Stimulated activated CD8-positive, alpha-beta memory T cell treated with anti-CD3 and anti-CD28 coated beads, Interleukin-15, amount 100 ng/mL, for 1 hour (primary cell): ENCODE results near the gene SMIM11.
"Not testable (repeated sequence)": the region's sequence is repeated elsewhere in the genome, so short reads cannot be mapped to it uniquely, and the experiment has no call there.

Experiments used
- DNase-seq: peaks from one replicate; pipeline ENCODE4 v3.0.0-alpha.2; 2020; ENCODE audit warnings: low read depth

The SMIM11 gene, protein sequence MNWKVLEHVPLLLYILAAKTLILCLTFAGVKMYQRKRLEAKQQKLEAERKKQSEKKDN

DNA sequence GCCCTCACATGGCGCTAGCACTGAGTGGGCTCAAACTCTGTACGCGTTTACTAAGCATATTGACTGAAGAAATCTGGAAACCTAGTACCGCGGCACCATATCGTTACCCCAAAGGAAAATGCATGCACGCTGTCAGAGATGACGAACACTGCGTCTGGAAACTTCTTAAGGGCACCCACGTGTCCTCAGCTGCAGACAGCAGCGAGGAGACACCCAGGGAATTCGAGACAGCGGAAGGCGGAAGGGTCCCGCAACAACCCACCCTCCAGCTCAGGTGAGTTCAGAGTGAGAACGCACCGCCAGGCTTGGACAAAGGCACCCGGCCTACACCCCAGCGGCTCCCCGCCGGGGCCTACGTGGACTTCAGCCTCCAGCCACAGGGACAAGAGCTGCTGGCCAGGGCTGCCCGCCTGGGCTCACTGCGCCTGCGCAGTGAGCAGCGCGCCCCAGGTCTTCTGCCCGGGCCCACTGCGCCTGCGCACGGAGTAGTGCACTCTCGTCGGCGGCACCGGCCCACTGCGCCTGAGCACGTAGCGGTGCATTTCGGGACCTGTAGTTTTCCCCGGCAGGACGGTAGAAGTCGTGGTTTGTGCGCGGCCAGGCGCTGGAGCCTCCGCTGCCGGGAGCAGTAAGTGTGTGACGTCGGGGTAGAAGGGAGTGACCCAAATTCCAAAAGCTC, at the start of gene SMIM11:
TSS of gene SMIM11 (plus strand) at position 568 of the 679 bp plus-strand sequence. CDS start 3,998 bp downstream, outside the sequence.
- not testable (repeated sequence) for DNase-seq

DNA sequence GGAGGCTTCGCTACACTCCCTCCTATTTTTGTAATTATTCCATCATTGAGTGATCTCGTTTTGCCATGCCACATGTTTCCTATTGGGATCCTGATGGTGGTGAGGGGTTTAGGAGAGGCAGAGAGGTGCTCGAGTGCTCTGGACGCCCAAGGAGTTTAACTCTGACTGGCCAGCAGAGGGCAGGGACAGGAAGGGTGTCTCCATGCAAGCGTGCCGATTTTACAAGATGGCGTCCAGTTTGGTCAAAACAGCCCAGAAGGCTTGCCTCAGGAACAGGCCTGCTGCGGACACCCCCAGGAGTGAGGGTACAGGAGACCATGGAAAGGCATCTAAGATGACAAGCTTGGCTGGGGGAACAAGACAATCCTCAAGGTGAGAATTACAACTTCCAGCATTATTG, 45.3 kb upstream of the SMIM11 start:
- DNase-seq = no peak

DNA sequence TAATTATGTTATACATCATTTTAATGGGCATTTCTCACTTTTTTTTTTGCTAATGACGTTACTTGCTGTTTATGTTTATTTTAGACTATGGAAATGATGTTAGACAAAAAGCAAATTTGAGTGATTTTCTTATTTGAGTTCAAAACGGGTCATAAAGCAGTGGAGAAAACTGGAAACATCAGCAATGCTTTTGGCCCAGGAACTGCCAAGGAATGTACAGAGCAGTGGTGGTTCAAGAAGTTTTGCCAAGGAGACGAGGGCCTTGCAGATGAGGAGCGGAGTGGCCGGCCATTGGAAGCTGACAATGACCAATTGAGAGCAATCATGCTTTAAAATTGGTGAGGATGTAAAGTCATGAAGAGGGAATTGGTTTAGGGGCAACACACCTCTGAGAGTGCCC, 43.6 kb upstream of the SMIM11 start:
- no peak for DNase-seq

DNA sequence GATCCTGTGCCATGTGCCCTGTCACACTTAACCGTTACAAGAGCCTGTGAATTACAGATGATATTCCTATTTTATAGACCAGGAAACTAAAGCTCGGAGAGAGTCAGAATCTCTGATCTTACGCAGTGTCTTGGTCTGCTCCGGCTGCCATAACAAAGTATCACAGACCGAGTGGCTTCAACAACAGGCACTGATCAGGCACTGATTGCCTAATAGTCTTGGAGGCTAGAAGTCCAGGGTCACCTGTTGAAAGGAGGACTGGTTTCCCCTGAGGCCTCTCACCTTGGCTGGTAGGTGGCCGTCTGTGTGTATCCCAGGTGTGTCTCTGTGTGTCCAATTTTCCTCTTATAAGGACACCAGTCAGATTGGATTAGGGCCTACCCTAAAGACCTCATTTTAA, 43.0 kb upstream of the SMIM11 start:
- no peak for DNase-seq

DNA sequence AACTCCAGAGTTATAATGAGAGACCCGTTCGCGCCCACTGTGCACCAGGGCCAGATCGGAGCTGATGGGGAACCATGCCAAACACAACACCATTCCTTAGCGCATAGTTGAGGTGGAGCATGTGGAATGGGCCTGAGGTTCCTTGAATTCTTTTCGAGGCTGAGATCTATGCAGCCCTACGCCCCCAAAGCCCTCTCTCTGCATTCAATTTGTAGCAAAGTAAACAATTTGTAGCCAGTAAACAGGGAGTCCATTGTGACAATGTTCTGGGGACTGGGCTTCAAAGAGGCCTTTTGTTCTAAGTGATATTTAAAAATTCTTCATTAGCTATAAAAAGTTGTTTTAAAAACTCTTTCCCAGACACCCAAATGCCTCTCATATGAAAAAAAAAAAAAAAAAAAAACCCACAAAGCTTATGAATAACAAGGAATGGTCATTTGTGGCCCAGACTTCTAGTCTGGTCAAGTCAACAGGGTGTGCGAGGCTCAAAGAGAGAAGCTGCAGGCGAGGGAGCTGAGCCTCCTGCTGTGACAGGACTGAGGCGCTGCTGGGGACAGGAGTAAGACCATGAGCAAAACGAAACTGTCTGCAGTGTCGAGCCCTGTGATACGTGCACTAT, 42.1 kb upstream of the SMIM11 start:
- no peak for DNase-seq

DNA sequence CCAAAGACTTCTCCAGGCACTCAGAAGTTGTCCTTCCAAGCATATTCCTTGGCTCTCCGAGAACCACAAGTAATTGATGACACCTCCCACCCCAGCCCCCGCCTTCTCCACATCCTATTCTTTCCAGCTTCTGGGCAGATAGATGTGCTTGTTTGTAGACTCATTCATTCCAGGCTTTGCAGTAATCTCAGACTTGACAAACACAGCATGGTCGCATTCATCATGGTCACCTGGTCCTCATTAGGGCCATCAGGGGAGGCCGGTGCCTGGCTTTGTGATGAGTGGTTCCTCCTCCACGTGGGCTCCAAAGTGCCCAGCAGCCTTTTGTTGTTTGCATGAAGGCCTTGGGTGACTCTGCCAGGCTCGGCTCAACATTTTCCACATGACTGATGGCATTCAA, 40.0 kb upstream of the SMIM11 start:
- DNase-seq = no peak

DNA sequence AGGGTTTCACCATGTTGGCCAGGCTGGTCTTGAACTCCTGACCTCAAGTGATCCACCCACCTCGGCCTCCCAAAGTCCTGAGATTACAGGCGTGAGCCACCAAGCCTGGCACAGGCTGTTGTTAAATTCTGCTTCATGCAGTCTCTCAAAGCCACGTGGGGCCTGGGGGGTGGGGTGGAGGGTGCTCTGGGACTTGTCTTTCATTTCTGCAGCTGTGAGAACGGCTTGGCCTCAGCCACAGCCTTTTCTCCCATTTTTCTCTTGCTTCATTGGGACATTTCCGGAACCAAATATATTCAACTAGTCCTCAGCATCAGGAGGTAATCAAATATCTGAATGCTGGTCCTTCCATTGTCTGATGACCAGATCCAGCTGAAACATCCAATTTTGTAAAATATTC, 39.1 kb upstream of the SMIM11 start:
- no peak for DNase-seq

DNA sequence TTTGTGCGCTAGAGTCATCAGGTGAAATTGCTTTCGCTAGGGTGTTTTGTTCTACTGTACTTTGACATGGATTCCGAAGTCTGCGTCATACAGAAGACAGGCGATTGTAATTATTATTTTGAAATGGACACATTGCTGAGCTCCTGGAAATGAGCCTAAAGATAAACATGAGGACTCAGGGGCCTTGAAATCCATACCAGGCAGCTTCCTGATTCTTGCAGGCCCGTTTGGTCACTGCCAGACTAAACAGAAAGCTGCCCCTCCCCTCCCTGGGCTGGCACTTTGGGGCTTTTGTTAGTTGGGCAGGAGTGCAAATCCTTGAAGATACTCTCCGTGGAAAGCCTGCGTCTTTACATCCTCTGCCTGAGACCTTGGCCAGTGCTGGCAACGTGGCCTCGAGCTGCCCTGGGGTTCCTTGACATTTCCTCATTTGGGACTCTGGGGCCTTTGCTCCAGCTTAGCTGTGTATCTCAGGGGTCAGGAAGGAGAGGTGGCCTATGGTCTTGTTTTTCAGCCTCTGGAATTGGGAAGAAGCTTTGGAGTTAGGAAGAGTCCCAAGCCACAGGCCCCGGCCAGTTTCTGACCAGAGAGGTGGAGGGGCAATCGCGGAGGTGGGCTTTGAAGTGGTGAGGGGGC, 38.4 kb upstream of the SMIM11 start:
- no peak for DNase-seq

DNA sequence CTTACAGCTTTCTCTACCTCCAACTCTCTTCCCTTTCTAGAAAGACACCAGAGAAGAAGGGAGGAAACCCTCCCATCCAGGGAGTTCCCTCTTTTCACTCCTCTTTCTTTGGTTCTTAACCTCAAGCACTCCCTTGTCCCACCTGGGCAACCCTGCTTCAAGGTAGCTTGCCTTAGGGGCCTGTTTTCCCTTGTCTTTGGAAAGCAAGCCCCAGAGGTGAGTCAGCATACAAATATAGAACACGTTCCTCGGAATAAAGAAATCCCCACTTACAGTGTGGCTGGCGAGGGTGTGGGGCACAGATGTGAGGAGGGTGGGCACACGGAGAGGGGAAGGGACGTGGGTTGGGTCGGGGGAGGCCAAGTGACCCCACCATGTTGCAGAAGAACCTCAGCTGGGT, 37.6 kb upstream of the SMIM11 start:
- no peak for DNase-seq

DNA sequence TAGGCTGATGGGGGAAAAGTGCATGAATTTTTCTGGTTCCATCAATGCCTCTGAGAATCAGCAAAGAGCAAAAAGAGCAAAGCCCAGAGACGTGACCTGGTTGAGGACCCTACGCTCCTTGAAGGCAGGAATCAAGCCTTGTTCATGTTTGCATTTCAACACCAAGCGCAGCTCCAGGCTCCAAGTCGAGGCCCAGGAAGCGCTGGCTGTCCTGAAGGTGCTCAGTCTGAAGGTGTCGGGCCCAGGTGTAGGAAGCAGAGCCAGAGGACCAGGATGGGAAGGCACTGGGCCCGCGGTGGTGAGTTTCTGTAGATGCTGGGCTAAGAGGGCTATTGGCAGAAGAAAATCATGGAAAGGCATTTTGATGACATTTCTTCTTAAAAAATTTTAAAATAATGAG, 37.1 kb upstream of the SMIM11 start:
- no peak for DNase-seq

DNA sequence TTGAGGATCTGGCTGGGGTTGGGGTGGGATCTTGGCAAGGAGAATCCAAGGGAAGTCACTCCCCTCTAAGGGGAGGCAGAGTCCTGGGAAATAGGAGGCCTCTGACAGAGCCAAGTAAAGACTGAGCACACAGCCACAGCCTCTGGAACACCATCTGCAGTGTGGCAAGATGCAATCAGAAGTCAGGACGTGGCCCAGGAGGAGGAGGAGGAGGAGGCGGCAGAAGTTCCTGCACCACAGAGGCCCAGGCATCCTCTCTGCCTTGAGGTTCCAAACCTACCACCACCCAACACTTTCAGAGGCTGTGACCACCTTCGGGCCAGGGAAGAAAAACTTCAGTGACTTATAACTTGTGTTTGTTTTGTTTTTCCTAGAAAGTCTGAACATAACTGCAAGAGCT, 35.2 kb upstream of the SMIM11 start:
- no peak for DNase-seq

DNA sequence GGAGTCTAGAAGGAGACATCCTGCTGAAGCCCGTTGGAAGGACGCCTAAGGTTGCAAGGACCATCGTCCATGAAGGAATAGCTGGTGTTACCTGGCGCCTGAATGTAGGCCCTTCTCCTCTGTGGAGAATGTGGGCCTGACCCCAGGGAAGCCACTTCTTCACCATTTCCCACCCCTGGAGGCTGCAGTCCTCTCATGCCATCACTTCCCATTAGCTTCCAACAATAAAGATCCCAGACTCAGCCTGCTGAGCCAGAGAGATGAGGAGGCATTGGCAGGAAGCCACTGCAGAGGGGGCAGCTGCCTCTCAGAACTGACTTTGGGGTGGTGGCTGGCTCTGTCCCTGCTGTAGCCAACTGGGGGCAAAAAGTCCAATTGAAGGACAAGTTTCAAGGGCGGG, 32.8 kb upstream of the SMIM11 start:
- no peak for DNase-seq

DNA sequence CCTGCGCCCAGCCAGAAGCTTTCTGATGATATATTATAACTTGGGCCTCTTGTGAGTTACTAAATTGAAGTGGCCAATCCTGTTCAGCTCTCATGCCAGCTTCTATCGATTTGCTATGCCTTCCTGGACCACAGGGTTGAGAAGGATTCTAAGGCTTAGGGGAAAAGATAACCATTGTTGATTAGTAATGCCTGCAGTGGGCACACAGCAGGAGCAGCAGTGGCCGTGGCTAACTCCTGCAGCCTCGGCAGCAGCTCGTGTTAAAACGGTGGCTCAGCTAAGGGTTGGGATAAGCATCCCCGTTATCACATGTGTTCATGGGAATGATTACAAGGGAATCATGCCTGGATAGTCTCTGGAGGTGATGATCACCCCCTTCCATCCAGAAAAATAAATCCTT, 32.0 kb upstream of the SMIM11 start:
- DNase-seq = no peak

DNA sequence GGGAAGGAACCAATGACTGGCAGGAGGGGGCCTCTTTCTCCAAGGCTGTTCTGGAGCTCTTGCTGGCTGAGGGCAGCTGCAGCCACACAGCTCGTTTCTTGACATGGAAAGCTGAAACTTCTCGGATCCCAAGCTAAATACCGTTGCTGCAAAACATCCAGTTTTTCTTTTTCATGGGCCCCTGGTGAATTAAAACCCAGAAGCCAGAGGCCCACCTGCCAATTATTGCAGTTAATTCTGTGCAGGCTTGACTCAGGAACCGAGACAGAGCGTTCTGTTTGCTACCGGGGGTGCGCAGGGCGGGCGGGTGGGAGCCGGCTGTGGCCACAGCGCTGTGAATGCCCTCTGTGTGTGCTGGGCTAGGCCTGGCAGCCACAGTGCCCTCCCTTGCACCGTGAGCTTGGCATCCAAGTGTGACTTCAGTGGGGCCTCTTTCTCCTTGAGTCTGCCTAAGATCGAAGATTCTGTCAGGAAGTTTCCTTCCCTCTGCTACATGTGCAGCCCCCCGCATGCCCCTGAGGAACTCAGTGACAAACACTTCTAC, 31.4 kb upstream of the SMIM11 start:
- no peak for DNase-seq

DNA sequence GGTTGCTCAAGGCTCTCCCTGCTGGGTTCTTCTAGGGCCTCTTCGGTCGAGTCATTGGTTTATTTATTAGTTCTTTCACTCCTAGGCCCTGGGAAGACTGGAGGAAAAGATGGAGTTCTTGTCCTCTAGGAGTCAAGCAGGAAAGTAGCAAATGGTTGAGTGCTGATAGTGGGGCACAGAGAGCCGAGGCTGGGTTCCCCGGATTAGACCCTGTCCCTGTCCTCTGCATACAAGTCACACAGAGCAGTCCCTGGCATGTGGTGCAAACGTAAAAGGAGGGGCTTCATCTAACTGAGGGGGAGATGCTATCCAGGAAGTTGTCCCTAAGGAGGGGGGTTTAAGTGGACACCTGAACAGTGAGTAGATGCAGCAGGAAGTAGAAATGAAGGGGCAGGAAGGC, 30.7 kb upstream of the SMIM11 start:
- DNase-seq = no peak

DNA sequence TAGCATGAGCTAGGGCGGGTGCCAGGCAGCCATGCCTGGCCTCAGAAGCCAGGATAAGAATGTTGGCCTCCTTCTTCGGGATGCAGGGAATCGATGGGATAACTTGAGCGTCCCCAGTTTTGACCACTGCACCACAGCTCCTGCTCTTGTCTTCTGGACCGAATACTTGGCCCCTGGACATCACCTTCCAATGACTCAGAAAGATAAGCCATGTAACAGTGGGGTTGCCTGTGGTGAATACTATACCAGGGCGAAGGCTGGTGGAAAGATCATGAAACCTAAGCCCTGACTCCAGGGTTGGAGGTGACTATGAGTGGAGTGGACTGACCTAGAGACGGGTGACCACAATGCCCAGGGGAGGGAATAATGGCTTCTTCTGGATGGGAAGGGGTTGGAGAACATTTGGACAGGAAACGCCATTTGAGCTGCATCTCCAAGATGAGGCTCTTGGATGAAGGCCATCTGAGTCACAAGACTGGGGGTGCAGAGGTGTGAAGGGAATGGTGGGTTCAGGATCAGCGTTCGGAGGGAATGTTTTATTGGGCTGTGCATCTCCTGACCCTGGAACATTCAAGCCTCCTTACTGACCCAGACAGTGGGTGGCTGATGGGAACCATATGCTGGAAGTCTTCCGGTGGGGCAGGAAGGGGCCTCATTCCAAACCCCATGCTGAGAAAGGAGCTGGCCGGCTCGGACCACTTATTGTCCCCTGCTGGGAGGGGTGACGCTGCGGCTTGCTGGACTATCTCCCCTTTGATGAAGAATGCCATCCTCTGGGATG, 30.0 kb upstream of the SMIM11 start:
- DNase-seq = no peak

DNA sequence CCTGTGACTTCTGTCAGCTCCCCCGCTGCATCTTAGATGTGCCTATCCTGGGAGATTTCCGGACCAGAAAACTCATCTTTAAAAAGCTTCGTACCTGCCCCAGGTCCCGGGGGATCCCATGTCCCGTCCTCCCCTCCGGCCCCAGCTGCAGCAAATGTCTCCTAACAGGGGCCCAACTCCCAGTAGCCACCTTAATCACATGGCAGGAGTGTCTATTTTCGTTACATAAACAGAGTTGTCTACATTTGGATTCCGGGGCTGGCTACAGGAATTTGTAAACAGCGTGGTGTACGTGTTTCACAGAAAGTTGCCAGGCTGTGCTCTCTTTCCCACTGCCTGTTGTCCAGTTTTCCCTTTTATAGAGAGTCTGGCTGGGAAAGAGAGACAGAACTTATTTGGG, 29.4 kb upstream of the SMIM11 start:
- DNase-seq = no peak

DNA sequence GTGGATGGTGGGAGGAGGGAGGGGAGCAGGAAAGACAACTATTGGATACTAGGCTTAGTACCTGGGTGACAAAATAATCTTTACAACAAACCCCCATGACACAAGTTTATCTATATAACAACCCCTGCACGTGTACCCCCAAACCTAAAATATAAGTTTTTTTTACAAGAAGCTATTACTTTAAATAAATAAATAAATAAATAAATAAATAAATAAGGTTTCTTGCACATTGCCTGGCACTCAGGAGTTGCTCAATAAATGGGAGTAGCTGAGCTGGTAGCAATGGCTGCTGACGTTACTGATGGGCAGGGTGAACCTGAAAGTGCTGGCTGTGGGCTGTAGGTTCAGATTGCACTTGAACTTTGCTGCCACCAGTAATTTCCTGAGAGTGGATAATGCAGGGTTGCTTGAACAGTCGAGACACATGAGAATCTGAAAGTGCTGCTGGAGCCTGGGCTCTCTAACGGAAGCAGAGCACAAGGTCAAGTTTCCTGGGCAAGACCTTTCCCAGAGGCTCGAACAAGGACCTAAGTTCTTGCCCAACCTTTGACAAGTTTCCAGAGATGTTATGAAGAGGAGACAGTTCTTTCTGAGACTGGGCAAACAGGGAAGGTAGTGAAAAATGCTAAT, 26.3 kb upstream of the SMIM11 start:
- no peak for DNase-seq

DNA sequence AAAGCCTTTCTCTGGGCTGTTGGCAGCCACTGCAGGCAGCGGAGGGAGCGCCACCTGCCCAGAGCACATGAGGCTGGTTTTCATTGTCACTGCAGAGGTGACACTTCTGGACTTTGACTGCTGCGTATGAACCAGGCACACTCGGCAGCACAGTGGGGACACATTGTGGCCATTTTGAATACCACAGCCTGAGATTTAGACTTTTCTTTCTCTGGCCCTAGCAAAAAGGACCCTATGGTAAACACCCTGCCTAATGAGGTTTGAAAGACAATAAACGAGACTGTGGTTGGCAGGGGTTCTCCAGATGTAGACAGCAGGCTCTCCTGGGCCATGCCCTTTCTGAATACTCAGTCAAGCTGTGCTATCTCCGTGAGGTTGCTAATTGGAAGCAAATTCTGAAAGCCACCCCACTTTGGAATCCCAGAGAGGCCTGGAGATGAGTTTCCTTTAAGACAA, 23.5 kb upstream of the SMIM11 start:
- DNase-seq = no peak

DNA sequence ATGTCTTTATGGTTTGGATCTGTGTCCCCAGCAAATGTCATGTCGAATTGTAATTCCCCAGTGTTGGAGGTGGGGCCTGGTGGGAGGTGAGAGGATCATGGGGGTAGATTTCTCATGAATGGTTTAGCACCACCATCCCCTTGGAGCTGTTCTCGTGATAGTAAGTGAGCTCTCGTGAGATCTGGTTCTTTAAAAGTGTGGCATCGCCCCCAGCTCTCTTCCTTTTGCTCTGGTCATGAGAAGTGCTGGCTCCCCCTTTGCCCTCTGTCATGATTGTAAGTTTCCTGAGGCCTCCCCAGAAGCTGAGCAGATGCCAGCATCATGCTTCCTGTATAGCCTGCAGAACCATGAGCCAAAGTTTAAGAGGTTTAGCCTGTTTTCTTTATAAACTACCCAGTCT, 22.8 kb upstream of the SMIM11 start:
- DNase-seq = no peak

DNA sequence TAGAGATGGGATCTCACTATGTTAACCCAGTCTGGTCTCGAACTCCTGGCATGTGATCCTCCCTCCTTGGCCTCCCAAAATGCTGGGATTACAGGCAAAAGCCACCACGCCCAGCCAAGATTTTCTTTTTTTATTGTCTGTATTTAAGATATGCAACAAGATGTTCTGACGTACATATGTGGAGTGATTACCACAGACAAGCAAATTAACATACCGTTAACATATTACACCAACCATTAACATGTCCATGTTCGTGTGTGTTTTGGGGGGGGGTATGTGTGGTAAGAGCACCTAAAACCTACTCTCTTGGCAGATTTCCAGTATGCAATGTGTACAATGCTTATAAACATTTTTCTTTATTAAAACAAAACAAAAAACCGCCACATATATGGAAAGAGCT, 22.1 kb upstream of the SMIM11 start:
- DNase-seq = no peak

DNA sequence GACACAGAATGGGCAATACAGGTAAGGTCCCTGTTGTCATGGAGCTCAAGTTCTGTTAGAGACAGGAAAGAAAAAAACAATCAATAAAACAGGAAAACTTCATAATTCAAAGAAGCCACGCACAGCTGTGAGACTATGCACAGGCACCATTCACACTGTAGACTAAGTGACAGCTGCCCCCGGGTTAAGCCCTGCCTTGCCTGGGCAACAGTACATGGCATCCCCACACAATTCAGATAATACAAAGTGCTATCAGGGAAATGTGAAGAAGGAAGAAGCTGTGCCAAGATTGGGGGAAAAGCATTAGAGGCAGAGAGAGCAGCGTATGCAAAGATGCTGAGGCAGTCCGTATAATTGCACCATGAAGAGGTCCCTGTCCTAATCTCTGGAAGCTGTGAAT, 20.5 kb upstream of the SMIM11 start:
- DNase-seq = no peak
